HCT116 (cell line): Measurements from ENCODE around the gene MAPKAP1. TPM values are rescaled to one million over a fixed set of nuclear protein-coding genes. Genes with fewer than 3 reads are reported as not detected.

ENCODE experiments used
- ATAC-seq: fragments of 200-7000 bp; cut with Tn5 transposase; 2 replicates; pipeline ENCODE4 v1.9.1; 2020; ENCODE audit warnings: mild to moderate bottlenecking, moderate library complexity
- BruUV-seq: library from RNA; stranded (reverse); fragments of 400-500 nt; replicated peaks from 2 replicates; lab custom pipeline; 2021; lab: Mats Ljungman, UMichigan
- CTCF ChIA-PET: fragments of 300-600 bp; sonication (Branson Sonifier 250); formaldehyde crosslinking; loops from one replicate; lab custom pipeline; 2021; ENCODE audit warnings: antibody characterized with exemption; lab: Charles Lee
- POLR2A ChIA-PET: fragments of 300-600, 350-600 bp; sonication (Branson Sonifier 250); formaldehyde crosslinking; loops from one replicate; lab custom pipeline; 2021; ENCODE audit warnings: antibody characterized with exemption; lab: Charles Lee
- RAD21 ChIA-PET, 2 experiments: fragments of 300-600 bp; sonication (Branson Sonifier 250); formaldehyde crosslinking; loops; one replicate each; lab custom pipeline; 2023; ENCODE audit warnings: low total read pairs in 2 of 2; ENCODE audit not compliant: uncharacterized antibody in 2 of 2, unreplicated experiment in 2 of 2, low non-redundant PET in 1 of 2; lab: Charles Lee
- DNase-seq: peaks from one replicate; pipeline ENCODE4 v3.0.0-alpha.2; 2010; ENCODE audit warnings: low read depth, low spot score
- H2AFZ ChIP-seq: fragments of 200-600 bp; shearing (Covaris generic), sonication (generic); 2 replicates; pipeline ENCODE4 v1.6.1; 2017; ENCODE audit warnings: low read depth, mixed run types, mixed read lengths, antibody characterized with exemption, low read length; ENCODE audit not compliant: poor library complexity, severe bottlenecking
- H3K27ac ChIP-seq: 2 replicates; pipeline ENCODE4 v1.5.1; 2012; ENCODE audit warnings: low read depth, low read length
- H3K27me3 ChIP-seq: fragments of 200-600 bp; sonication (generic); 2 replicates; pipeline ENCODE4 v1.6.1; 2016; ENCODE audit warnings: mixed run types, low read length, mixed read lengths; ENCODE audit not compliant: insufficient read depth
- H3K36me3 ChIP-seq, 2 experiments: fragments of 200-500 bp in 1 of 2; fragments of 200-600 bp in 1 of 2; sonication (Bioruptor generic) in 1 of 2; sonication (generic) in 1 of 2; 2 replicates each; pipeline versions ENCODE4 v1.5.1 to v1.6.1; 2014 to 2016; ENCODE audit warnings: low read length in 2 of 2, inconsistent platforms in 1 of 2, mixed read lengths in 1 of 2, mixed run types in 1 of 2; ENCODE audit not compliant: insufficient read depth in 2 of 2, control insufficient read depth in 1 of 2
- H3K4me1 ChIP-seq, 2 experiments: fragments of 200-600 bp in 1 of 2; sonication (generic) in 1 of 2; 2 replicates each; pipeline versions ENCODE4 v1.5.1 to v1.6.1; 2012 to 2017; ENCODE audit warnings: low read length in 2 of 2, inconsistent platforms in 1 of 2, mild to moderate bottlenecking in 1 of 2, mixed read lengths in 1 of 2, mixed run types in 1 of 2, moderate library complexity in 1 of 2; ENCODE audit not compliant: insufficient read depth in 2 of 2, control insufficient read depth in 1 of 2
- H3K4me2 ChIP-seq: fragments of 200-600 bp; sonication (generic); 2 replicates; pipeline ENCODE4 v1.6.1; 2017; ENCODE audit warnings: mixed run types, low read length, mixed read lengths
- H3K4me3 ChIP-seq, 2 experiments: fragments of 200-600 bp in 1 of 2; sonication (generic) in 1 of 2; replicated peaks in 1 of 2; 2 replicates each; pipeline ENCODE4 v1.5.1; 2011 to 2016; ENCODE audit warnings: low read length in 2 of 2, control low read depth in 1 of 2, low read depth in 1 of 2, mild to moderate bottlenecking in 1 of 2, mixed read lengths in 1 of 2, mixed run types in 1 of 2
- H3K79me2 ChIP-seq: fragments of 200-600 bp; sonication (generic); 2 replicates; pipeline ENCODE4 v1.6.1; 2017; ENCODE audit warnings: mild to moderate bottlenecking, mixed run types, low read length, moderate library complexity, mixed read lengths; ENCODE audit not compliant: insufficient read depth
- H3K9ac ChIP-seq: fragments of 200-600 bp; sonication (generic); 2 replicates; pipeline ENCODE4 v1.6.1; 2016; ENCODE audit warnings: low read length, mixed read lengths
- H3K9me2 ChIP-seq: fragments of 200-600 bp; sonication (generic), shearing (Covaris generic); 2 replicates; pipeline ENCODE4 v1.6.1; 2017; ENCODE audit warnings: mixed run types, mild to moderate bottlenecking, moderate library complexity; ENCODE audit not compliant: insufficient read depth
- H3K9me3 ChIP-seq, 2 experiments: fragments of 200-500 bp in 1 of 2; fragments of 200-600 bp in 1 of 2; sonication (Bioruptor generic) in 1 of 2; sonication (generic) in 1 of 2; 2 replicates each; pipeline ENCODE4 v1.6.1; 2014 to 2017; ENCODE audit warnings: low read length in 2 of 2, mixed read lengths in 2 of 2, inconsistent platforms in 1 of 2, low read depth in 1 of 2, mild to moderate bottlenecking in 1 of 2, mixed run types in 1 of 2, moderate library complexity in 1 of 2; ENCODE audit not compliant: control insufficient read depth in 1 of 2, insufficient read depth in 1 of 2
- H4K20me1 ChIP-seq: fragments of 200-600 bp; sonication (generic), shearing (Covaris generic); 2 replicates; pipeline ENCODE4 v1.6.1; 2017; ENCODE audit warnings: mixed run types, mild to moderate bottlenecking, moderate library complexity; ENCODE audit not compliant: insufficient read depth
- ATF3 ChIP-seq: IDR thresholded peaks from 2 replicates; pipeline ENCODE4 v1.6.1; 2012
- CBX3 ChIP-seq: IDR thresholded peaks from 2 replicates; pipeline ENCODE4 v1.6.1; 2012; ENCODE audit warnings: low read depth
- CEBPB ChIP-seq: IDR thresholded peaks from 2 replicates; pipeline ENCODE4 v1.6.1; 2012; ENCODE audit warnings: low read depth
- EZH2 ChIP-seq: fragments of 200-600 bp; sonication (generic); IDR thresholded peaks from 2 replicates; pipeline ENCODE4 v1.6.1; 2017; ENCODE audit warnings: antibody characterized with exemption, mixed run types
- FOSL1 ChIP-seq: IDR thresholded peaks from 2 replicates; pipeline ENCODE4 v1.6.1; 2012; ENCODE audit warnings: low read depth
- POLR2A ChIP-seq: IDR thresholded peaks from 2 replicates; pipeline ENCODE4 v1.7.0; 2011; ENCODE audit warnings: borderline replicate concordance; ENCODE audit not compliant: insufficient read depth, insufficient read length; ENCODE audit errors: extremely low read depth
- POLR2AphosphoS5 ChIP-seq: IDR thresholded peaks from 2 replicates; pipeline ENCODE4 v1.6.1; 2011; ENCODE audit warnings: mild to moderate bottlenecking, low read depth, low read length, moderate library complexity
- RAD21 ChIP-seq: IDR thresholded peaks from 2 replicates; pipeline ENCODE4 v1.6.1; 2012; ENCODE audit warnings: low read depth, mild to moderate bottlenecking
- SIN3A ChIP-seq: IDR thresholded peaks from 2 replicates; pipeline ENCODE4 v1.6.1; 2012; ENCODE audit warnings: low read depth
- SP1 ChIP-seq: IDR thresholded peaks from 2 replicates; pipeline ENCODE4 v1.6.1; 2012; ENCODE audit warnings: low read depth
- SRF ChIP-seq: IDR thresholded peaks from 2 replicates; pipeline ENCODE4 v1.6.1; 2012; ENCODE audit warnings: low read depth
- YY1 ChIP-seq: IDR thresholded peaks from 2 replicates; pipeline ENCODE4 v1.6.1; 2011; ENCODE audit warnings: low read length, low read depth, moderate library complexity, mild to moderate bottlenecking; ENCODE audit not compliant: insufficient replicate concordance; ENCODE audit errors: extremely low read depth
- ZFX ChIP-seq: fragments of 450-650 bp; IDR thresholded peaks from 2 replicates; pipeline ENCODE4 v1.6.1; 2017
- intact Hi-C: fragments of 100-400 bp; cut with micrococcal nuclease; formaldehyde crosslinking; loops from 2 replicates; pipeline ENCODE4 v1.10.0; 2022
- total RNA-seq: library from RNA; stranded (reverse); gene quantifications from one replicate; pipeline ENCODE4 v1.2.1, GENCODE V29; 2021; ENCODE audit not compliant: unreplicated experiment

Gene MAPKAP1
- total RNA-seq, 1 experiment from 2014 or later, result 72.5 TPM

- TF ChIP-seq ZFX (no peak), RAD21 (peak; percentile 25; the same call in 1 of the 2 replicates), FOSL1 (no peak)
- no peaks in the 10 kb centered on the region for H3K4me1 ChIP-seq
- no peak for ATAC-seq
- ChIA-PET CTCF (no interaction called here), POLR2A (no interaction called here), RAD21 (no interaction called here)
- no peaks in the 10 kb centered on the region for H3K27me3 ChIP-seq
- H3K9me2 ChIP-seq, result no peaks in the 10 kb centered on the region
- H3K36me3 ChIP-seq, result no peaks in the 10 kb centered on the region
- H3K9me3 ChIP-seq, result no peaks in the 10 kb centered on the region
- H3K4me3 ChIP-seq, result no peak overlapping the region
- no peak overlapping the region for H2AFZ ChIP-seq
- H3K27ac ChIP-seq, result no peak overlapping the region
- no peaks in the 10 kb centered on the region for H3K79me2 ChIP-seq
- no peak overlapping the region for H3K9ac ChIP-seq
- H3K4me2 ChIP-seq, result no peak overlapping the region
- DNase-seq, result no peak
- no peaks in the 10 kb centered on the region for H4K20me1 ChIP-seq
- no TSS peak for BruUV-seq
- intact Hi-C loops, result no loop called here
Measured at GRCh38 chr9:125486152-125486508, 220.9 kb downstream of the MAPKAP1 start.

DNA sequence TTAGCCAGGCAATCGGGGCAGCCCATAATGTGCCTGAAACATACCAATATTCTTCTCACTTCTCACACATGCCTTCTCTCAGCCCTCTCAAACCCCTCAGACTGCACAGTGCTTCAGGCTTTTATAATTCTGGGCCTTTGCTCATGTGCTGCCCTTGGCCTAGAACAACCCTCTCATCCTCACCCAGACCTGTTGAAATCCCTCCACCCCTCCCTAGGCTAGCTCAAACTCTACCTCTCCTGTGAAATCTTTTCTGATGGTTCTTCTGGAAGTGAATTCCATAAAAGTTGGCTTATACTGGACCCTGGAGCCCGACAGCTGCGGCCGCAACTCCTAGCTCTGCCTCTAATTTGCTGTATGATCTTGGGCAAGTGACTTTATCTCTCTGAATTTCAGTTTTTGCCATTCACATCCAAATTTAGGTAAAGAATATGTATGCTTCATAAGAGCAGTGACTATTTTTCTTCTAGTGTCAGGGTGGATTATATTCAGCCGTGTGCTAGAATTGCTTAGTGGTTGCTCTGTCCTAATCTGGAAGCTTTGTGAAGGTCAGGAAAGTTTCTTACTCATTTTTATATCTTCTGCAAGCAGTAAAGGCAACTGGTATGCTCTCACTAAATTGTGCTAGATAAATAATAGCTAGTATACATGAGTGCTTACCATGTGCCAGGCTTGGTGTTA, 221.4 kb downstream of the MAPKAP1 start:
- no peaks in the 10 kb centered on the region for H3K9me3 ChIP-seq
- no peak overlapping the region for H3K4me2 ChIP-seq
- no peak overlapping the region for H3K27ac ChIP-seq
- no TSS peak for BruUV-seq
- H2AFZ ChIP-seq, result no peak overlapping the region
- no peak for ATAC-seq
- CTCF ChIA-PET, result no interaction called here
- H3K36me3 ChIP-seq, result no peaks in the 10 kb centered on the region
- no peaks in the 10 kb centered on the region for H4K20me1 ChIP-seq
- no peak overlapping the region for H3K4me3 ChIP-seq
- H3K27me3 ChIP-seq, result no peaks in the 10 kb centered on the region
- POLR2A ChIA-PET, result no interaction called here
- no peak for DNase-seq
- no peaks in the 10 kb centered on the region for H3K4me1 ChIP-seq
- no peak overlapping the region for H3K9ac ChIP-seq
- H3K9me2 ChIP-seq, result no peaks in the 10 kb centered on the region
- TF ChIP-seq POLR2A (no peak), ATF3 (no peak), CBX3 (no peak), RAD21 (no peak), SIN3A (no peak), ZFX (no peak), SRF (no peak), POLR2AphosphoS5 (no peak), SP1 (no peak), EZH2 (no peak), YY1 (no peak), CEBPB (no peak)
- intact Hi-C loops, result no loop called here
- H3K79me2 ChIP-seq, result no peaks in the 10 kb centered on the region
- RAD21 ChIA-PET, result no interaction called here
